ENCODE results near the gene SMYD3.

- TF ChIP-seq, protein P1, sequence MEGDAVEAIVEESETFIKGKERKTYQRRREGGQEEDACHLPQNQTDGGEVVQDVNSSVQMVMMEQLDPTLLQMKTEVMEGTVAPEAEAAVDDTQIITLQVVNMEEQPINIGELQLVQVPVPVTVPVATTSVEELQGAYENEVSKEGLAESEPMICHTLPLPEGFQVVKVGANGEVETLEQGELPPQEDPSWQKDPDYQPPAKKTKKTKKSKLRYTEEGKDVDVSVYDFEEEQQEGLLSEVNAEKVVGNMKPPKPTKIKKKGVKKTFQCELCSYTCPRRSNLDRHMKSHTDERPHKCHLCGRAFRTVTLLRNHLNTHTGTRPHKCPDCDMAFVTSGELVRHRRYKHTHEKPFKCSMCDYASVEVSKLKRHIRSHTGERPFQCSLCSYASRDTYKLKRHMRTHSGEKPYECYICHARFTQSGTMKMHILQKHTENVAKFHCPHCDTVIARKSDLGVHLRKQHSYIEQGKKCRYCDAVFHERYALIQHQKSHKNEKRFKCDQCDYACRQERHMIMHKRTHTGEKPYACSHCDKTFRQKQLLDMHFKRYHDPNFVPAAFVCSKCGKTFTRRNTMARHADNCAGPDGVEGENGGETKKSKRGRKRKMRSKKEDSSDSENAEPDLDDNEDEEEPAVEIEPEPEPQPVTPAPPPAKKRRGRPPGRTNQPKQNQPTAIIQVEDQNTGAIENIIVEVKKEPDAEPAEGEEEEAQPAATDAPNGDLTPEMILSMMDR (IDR thresholded peaks at IDR 0.05), result no peak
- TF ChIP-seq POLR2A (IDR thresholded peaks at IDR 0.05), result no peak
Measured at GRCh38 chr1:246092136-246092535, 414.9 kb downstream of the SMYD3 start.
